GM18909 (cell line): Measurements from ENCODE around the gene CYP4F8.
"Not testable (repeated sequence)": the region's sequence is repeated elsewhere in the genome, so short reads cannot be mapped to it uniquely, and the experiment has no call there.

Experiments
- ATAC-seq: cut with Tn5 transposase; IDR thresholded peaks from one replicate; pipeline ENCODE4 v1.9.1; 2021; ENCODE audit warnings: mild to moderate bottlenecking; ENCODE audit not compliant: unreplicated experiment, poor library complexity

CYP4F8 gene, protein sequence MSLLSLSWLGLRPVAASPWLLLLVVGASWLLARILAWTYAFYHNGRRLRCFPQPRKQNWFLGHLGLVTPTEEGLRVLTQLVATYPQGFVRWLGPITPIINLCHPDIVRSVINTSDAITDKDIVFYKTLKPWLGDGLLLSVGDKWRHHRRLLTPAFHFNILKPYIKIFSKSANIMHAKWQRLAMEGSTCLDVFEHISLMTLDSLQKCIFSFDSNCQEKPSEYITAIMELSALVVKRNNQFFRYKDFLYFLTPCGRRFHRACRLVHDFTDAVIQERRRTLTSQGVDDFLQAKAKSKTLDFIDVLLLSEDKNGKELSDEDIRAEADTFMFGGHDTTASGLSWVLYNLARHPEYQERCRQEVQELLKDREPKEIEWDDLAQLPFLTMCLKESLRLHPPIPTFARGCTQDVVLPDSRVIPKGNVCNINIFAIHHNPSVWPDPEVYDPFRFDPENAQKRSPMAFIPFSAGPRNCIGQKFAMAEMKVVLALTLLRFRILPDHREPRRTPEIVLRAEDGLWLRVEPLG

DNA sequence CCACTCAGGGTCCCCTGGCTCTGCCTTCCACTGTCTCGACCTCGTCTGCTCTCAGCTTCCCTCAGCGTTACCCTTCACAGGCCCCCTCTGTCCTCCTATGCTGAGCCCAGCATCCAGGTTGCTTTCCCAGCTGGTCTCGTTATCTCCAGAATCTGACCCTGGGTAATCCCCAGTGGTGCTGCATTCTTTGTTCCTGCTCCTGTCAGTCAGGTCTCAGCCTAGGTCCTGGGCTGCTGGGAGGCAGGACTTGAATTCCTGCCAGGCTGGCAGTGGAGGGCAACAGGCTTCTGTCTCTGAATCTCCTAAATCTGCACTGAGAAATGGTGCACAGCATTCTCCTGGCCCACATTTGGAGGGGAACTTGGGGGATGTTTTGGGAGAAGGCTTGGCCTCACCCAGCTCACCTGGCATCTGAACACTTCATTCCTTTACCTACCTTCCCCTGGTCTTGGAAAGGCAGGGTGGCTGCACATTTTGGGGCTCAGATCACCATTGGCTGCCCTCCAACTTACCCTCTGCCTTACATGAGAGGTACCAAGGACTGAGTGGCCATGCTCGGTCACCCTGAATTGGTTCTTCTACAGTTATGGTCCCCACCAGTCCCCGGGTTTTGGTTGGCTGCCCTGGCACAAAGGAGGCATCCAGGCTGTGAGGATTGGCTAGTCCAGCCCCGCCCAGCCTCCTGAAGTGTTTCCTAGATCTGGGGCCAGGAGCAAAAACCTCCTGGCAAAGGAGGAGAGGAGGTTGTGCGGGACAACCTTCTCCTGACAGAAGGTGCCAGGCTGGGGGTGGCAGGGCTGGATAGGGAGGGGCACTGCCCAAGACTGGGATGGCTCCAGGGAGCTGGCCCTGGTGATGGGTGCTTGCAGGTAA is at the start of gene CYP4F8:
Gene CYP4F8, plus strand, starts transcription at position 712 of the 873 bp plus-strand sequence. CDS start 399 bp downstream, outside the sequence.
- ATAC-seq: no peak

DNA sequence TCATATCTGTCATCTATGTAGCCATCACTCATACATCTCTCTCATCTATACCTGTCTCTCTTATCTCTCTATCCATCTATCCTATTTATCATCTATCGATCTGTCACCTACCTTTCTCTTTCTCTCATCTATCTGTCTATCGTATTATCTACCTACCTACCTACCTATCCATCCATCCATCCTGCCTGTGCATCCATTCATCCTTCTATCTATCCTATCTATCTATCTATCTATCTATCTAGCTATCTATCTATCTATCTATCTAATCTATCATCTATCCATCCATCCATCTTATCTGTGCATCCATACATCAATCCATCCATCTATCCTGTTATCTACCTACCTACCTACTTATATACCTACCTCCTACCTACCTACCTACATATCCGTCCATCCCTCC is 44.6 kb upstream of the CYP4F8 start:
- no peak for ATAC-seq

- ATAC-seq: no peak
These were observed 39.6 kb upstream of the CYP4F8 start for GRCh38 chr19:15575406-15575805.

DNA sequence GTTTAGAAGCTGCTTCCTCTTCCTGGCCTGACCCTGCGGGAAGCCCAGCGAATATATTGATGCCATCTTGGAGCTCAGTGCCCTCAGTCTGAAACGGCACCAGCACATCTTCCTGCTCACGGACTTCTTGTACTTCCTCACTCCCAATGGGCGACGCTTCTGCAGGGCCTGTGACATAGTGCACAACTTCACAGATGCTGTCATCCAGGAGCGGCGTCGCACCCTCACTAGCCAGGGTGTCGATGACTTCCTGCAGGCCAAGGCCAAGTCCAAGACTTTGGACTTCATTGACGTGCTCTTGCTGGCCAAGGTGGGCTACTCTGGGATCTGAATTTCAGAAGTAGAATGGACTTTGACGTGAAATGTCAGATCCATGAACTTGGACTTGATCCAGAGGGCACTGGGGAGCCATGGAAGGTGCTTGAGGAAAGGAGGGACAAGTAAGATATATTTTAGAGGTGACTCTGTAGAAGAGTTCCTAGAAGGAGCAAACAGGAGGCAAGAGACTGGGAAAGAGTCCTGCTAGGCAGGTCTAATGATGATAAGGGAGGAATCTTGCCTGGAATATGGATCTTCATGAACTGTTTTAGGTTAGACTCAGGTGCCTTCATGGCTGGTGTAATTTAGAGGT is 38.4 kb upstream of the CYP4F8 start:
- no peak for ATAC-seq

DNA sequence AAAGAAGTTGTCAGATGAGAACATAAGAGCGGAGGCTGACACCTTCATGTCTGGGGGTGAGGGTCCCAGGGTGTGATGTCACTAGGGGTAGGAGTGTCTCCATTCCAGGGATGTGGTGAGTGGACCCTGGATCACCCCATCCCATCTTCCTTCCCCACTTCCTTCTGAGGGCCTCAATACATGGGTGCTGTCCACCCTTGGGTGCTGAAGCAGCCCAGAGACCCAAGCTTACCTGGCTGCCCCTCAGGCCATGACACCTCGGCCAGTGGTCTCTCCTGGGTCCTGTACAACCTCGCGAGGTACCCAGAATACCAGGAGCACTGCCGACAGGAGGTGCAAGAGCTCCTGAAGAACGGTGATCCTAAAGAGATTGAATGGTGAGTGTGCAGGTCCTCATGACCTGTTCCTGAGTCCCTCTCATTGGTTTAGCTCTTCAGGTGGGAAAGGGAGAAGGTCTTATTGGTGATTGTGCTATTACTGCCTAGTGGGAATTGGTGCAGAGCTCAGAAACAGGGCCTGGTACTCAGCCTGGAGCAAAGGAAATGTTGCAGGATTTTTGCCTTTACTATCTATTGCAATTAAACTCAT is 37.7 kb upstream of the CYP4F8 start:
- ATAC-seq: no peak

DNA sequence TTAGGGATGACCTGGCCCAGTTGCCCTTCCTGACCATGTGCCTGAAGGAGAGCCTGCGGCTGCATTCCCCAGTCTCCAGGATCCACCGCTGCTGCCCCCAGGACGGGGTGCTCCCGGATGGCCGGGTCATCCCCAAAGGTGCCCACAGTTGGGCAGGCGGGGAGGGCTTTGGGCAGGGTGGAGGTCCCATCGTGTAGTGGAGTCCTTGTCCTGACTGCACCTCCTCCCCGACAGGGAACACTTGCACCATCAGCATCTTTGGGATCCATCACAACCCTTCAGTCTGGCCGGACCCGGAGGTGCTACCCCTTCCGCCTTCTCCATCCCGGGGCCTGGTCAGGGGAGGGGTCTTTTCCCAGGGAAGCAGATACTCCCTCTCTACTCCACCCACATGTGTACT is 31.7 kb upstream of the CYP4F8 start:
- ATAC-seq: no peak

DNA sequence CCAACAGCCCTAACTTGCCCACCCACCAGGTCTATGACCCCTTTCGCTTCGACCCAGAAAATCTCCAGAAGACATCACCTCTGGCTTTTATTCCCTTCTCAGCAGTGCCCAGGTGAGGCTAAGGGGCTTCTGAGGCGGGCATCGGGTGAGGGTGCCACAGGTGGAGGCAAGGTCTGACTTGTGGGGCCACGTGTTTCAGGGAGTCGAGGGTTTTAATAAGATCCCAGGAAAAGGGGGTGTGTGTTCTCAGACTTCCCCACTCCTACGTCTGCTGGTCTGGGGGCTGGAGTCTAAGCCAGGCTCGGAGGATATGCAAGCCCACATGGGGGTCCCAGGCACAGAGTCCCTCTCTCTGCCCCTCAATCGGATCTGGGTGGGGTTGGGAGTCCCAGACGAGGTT is 30.9 kb upstream of the CYP4F8 start:
- no peak for ATAC-seq

DNA sequence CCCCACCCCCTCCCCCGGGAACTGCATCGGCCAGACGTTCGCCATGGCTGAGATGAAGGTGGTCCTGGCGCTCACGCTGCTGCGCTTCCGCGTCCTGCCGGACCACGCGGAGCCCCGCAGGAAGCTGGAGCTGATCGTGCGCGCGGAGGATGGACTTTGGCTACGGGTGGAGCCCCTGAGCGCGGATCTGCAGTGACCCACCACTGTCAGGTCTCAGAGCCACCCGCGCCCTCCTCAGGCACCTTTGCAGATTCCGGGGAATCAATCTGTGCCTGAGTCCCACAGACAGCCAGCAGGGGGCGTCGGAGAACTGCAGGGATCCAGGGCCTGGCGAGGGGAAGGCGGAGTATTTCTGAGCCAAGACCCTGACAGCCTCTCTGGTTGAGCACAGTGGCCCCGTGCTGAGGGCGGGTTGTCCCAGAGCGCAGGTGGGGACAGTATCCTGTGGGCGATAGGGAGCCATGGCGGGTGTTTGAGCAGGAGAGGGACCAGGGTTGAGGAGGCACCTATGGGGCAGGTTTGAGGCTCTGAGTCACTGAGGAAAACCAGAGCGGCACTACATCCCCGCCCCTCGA is 30.4 kb upstream of the CYP4F8 start:
- ATAC-seq: no peak

DNA sequence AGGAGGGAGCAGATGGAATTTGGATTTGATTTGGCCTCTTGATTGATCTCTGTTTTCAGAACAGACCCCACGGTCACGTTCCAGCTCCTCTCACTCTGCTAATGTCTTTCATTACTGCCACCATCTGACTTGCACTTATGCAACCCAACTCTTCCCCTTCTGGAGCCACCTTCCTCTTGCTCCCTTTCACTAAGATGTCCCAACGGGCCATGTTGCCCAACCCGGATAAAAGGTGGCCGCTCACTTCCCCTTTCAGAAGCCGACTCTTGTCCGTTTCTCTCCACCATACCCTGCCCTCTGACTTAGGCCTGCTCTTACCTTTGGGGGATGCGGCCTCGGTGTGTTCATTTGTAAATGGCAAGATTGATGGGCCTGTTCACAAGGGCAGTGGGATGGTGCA is 27.4 kb upstream of the CYP4F8 start:
- no peak for ATAC-seq

- ATAC-seq: no peak
These were observed 26.8 kb upstream of the CYP4F8 start for GRCh38 chr19:15588265-15588664.

DNA sequence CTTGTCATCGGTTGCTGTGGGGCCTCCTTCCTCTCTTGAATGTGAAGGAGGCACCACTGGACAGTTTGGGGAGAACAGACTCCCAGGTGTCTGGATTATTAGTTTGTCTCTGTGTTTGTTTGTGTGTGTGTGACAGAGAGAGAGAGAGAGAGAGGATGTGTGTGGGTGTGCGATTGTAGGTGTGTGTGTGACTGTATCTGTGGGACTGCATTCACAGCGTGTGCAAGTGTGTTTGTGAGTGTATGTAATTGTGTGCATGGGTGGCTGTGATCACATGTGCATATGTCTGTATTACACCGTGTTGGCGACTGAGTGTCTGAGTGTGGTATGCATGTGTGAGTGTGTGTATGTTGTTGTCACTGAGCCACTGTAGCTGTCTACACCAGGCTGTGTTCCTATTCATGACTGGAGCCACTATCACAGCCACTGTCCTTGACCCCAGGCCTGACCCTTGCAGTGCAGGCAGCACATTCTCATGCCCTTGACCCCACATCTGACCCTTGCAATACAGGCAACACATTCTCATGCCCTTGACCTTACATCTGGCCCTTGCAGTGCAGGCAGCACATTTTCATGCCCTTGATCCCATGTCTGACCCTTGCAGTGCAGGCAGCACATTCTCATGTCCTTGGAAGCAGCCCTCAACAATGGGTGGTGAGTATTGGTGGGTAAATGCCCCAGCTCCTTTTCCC is 25.1 kb upstream of the CYP4F8 start:
- no peak for ATAC-seq

DNA sequence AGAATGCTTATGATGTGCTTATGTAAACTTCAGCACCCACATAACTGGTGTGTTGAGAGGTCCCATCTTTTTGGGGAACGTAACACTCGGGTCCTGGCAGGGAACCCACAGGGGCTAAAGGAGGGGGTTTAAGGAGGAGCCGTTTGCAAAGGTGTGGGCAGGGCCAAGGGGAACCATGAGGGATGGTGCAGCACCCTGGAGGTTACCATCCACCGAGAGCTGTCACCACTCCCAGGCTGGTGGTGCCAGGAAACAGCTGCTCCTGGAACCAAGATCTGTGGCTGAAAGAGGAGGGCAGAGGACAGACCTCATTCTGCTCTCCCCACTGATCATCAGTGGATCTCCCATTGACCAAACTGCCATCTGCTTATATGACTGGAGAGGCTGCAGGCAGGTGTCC is 23.2 kb upstream of the CYP4F8 start:
- ATAC-seq: no peak

DNA sequence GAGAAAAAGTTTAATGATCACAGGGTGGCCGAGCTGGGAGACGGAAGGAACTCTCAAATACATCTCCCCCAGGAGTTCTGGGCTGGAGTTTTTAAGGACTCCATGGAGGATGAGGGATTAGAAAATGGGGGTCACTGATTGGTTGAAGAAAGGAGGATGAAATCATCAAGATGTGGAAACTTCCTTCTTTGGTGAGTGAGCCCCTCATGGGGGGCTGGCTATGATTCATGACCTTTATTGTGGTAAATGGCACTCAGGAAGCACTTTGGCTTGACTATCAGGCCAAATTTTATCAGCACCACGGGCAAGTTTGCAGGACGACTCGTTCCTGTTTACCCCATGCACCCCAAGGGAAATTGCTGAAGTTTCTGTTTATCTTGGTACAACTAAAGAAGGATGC is 22.5 kb upstream of the CYP4F8 start:
- ATAC-seq: not testable (repeated sequence)

DNA sequence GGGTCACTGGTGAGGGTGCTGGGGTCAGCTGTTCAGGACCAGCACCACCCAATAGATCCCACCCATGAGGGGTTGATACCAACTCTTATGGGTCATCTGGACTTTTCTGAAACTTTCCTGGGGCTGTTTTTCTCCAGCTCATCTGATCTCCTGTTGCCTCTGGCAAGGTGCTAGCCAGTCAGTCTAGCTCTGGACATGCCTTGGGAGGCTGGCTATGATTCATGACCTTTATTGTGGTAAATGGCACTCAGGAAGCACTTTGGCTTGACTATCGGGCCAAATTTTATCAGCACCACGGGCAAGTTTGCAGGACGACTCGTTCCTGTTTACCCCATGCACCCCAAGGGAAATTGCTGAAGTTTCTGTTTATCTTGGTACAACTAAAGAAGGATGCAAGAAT is 21.3 kb upstream of the CYP4F8 start:
- not testable (repeated sequence) for ATAC-seq

- ATAC-seq: no peak
These were observed 19.9 kb upstream of the CYP4F8 start for GRCh38 chr19:15595069-15595468.

GRCh38 chr19:15607978-15608925 is 6.8 kb upstream of the CYP4F8 start:
- ATAC-seq: not testable (repeated sequence)

DNA sequence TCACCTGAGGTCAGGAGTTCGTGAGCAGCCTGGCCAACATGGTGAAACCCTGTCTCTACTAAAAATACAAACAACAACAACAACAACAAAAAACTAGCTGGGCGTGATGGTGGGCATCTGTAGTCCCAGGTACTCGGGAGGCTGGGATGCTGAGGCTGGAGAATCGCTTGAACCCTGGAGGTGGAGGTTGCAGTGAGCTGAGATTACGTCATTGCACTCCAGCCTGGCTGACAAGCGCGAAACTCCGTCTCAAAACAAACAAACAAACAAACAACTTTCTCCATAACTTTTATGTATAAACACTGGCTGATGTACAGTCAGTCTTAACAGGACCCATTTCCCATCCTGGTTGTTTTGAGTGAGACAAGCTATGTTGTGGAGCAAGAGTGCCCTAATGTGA is 5.8 kb upstream of the CYP4F8 start:
- no peak for ATAC-seq

- ATAC-seq: no peak
These were observed 2.7 kb upstream of the CYP4F8 start for GRCh38 chr19:15612342-15612741.
